ENCODE results near the gene HNRNPA1L2.
"Not testable (repeated sequence)": the region's sequence is repeated elsewhere in the genome, so short reads cannot be mapped to it uniquely, and the experiment has no call there.

Gene HNRNPA1L2

DNA sequence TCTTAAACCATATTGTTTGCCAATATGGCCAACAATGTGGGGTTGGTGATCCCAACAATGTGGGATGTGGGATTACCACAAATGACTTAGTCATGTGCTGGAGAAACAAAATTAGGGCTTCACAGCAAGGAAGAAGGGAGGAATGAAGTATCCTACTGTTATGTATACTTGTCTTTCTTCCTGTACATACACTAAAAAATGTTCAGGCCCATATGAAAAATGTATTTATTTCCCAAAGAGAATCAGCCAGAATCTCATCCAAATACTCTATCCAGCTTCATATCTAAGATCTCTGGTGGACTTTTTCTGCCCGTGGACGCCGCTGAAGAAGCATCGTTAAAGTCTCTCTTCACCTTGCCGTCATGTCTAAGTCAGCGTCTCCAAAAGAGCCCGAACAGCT, at the start of gene HNRNPA1L2:
HNRNPA1L2 (plus strand) TSS at position 301 of the 400 bp plus-strand sequence; CDS start at position 363, 62 bp downstream.
- in situ Hi-C loops (cut with MboI; ENCODE audit: low sequenced_read_pairs) = no loop called here

DNA sequence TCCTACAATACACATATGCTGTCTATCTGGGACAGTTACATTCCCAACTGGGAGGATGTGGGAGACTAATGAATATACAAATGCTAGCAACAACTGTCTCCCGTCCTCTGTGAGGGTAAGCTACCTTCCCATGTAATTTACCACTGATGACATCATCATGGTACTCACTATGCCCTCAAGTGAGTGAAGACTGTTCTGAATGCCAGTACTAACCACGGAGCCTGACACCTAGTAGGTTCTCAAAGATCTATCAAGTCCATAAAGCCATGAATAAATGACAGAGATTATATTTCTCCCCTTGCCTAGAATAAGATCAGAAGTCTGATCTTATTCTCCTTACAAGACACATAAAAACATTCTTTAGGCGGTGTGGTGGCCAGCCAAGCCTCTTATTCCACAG, 49.1 kb upstream of the HNRNPA1L2 start:
- in situ Hi-C loops (cut with MboI; ENCODE audit: low sequenced_read_pairs) = not testable (repeated sequence)

DNA sequence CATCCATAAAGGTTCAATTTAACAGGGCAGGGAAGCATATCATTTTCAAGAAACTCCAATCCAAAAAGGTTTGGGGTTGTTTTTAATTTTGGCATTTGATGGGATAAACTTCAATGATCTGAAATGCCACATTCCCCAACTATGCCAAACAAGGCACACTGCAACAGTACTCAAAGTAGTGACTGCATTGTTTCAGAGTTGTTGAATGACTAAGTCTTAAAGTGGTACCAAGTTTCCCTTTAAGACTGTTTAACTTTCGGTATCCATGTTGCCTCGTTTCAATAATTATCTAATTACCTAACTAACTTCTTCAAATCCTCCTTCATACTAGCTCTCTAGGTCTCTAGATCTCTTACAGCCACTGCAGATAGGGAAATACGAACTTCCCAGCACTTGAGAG, 48.4 kb upstream of the HNRNPA1L2 start:
- in situ Hi-C loops (cut with MboI; ENCODE audit: low sequenced_read_pairs) = not testable (repeated sequence)

DNA sequence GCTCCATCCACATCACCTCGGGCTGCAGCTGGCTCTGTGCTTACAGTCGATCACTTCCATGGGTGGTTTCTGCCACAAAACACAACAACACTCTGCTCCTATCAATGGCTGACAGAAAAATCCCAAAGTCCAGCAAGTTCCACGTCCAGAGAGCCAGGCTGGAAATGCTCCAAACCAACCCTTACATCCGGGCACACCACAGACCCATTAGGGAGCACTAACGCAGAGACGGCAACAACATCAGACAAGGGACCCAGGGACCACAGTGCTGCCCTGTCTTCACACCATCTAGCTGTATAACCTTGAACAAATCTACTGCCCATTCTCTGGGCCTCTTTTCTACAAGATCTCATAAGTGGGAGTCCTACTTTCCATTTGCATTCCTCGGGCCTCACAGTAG, 47.9 kb upstream of the HNRNPA1L2 start:
- in situ Hi-C loops (cut with MboI; ENCODE audit: low sequenced_read_pairs) = not testable (repeated sequence)

DNA sequence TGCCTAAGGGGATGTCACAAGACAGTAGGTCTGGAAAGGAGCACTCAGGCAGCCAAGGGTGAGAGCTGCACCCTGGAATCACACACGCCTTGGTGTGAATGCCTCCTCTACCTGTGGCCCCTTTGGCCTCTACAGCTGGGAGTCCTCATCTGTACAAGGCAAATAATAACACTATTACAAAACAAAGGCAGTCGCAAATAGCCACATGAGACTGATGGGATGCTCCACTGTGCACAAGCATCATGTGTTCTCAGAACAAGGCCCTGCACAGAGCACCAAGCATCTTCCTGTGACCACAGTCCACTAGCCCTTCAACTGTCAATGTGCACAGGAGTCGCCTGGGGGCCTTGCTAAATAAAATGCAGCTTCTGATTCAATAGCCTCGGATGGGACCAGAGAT, 44.6 kb upstream of the HNRNPA1L2 start:
- in situ Hi-C loops (cut with MboI; ENCODE audit: low sequenced_read_pairs) = no loop called here

DNA sequence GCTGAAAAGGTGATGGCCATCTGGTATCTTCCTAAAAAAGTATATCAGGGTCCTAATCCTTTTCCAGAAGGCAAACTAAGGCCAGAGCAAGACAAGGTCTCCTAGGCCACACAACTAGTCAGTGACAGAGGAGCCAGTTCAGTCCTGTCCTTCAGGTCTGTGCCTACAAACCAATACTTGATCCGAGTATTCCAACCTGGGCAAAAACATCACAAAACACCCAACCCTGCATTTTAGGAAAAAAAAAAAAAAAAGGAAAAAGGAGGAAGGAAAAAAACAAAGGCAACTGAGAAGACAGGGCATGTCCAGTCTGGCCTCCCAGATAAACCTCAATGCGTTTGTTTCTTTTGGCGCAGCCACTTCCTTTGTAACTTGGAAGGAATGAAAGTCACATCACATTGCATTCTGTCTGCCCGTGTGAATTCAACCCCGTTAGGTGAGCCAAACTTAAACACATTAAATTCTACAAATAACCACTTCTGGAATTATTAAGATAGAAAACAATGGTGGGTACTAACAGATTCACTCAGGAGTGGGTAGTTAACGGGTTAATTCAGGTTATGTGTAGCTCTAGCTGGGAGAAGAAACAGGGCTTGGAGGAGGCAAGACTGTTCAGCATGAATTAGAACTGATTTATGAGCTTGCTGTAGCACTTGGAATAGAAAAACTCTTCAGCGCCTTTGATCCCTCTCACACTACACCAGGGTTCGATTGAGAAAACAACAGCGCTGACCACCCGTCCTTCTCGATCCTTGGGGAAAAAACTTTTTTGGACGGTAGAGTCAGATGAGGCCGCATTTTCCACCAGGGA, 43.0 kb upstream of the HNRNPA1L2 start:
- in situ Hi-C loops (cut with MboI; ENCODE audit: low sequenced_read_pairs) = no loop called here

DNA sequence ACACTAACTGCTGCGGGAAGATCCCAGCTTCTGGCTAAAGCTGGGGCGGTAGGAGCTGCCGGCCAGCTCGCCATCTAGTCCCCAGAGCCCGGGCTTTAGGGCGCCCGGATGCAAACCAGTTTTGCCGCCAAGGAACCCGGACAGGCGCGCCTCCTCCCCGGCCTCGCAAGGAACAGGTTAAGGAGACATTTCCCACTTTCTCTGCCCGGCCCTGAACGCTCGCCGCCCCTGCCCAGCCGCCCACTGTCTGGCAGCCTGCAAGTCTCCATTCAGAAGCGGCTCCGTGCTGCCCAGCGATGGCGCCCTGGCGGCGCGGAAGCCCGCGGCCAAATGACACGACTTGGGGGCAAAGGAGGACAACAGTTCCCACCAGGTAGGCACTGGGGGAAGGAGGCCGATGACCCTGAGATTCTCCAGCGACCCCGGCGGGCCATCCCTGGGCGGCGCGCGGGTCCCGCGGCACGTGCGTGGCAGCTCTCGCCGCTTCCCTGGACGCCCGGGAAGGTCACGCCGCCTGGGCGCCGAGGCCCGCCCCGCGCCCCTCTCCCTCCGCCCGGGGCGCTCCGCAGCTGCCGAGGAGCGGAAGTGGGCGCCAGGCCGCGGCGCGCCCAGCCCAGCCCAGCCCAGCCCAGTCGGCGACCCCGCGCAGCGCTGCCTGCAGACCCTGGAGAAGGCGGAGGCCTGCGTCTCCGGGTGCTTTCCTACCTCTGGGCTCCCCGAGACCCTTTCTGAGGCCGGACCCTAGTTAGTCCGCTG, 42.2 kb upstream of the HNRNPA1L2 start:
- in situ Hi-C loops (cut with MboI; ENCODE audit: low sequenced_read_pairs) = no loop called here

DNA sequence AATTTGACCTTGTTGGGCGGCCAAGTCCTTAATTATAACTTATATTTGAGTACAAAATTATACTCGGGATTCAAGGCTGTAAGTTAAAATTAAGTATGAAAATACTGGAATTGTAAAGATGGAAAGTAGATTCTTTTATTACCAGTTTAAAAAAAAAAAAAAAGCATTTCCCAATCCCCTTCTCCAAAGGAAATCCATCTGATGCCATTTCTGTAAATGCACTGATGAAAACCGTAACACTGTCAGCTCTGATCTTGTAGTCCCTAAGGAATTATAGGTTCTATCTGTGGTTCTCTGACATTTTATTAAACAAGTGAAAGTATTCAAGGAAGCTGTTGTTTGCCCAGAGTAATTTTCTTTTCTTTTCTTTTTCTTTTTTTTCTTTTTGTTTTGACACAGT, 41.6 kb upstream of the HNRNPA1L2 start:
- in situ Hi-C loops (cut with MboI; ENCODE audit: low sequenced_read_pairs) = no loop called here

DNA sequence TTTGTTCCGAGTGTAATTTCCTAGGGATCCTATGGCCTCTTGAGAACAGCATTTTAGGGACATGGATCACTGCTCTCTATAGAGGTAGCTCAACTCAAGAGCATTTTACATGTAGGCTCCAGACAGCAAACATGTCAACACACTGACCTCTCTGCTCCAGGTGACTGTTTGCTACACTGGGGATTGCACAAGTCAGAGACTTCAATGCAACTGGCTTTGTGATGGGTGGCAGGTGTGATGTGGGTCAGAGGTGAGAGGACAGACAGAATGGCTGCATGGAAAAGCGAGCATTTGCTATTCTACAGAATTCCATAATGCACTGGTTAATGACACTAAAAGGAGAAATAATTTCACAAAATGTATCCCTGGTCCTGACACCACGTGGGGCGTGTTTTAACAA, 38.9 kb upstream of the HNRNPA1L2 start:
- in situ Hi-C loops (cut with MboI; ENCODE audit: low sequenced_read_pairs) = not testable (repeated sequence)

DNA sequence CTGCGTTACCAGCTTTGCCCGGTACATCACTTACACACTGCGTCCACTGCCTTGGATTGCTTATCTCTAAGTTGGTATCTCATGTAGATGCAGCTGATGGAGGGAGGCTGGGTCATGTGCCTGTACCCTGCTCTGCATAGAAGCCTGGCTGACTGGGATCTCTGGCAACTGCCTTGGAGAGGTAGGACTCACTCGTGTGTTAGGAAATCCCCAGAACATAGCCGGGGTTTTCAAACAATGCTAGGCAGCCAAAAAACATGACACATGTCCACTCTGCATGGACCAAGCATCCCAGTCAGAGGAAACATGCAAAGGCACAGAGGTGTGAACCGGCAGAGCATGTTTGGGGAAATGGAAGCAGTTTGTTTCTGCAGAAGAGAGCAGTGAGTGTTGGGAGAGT, 36.1 kb upstream of the HNRNPA1L2 start:
- in situ Hi-C loops (cut with MboI; ENCODE audit: low sequenced_read_pairs) = not testable (repeated sequence)

DNA sequence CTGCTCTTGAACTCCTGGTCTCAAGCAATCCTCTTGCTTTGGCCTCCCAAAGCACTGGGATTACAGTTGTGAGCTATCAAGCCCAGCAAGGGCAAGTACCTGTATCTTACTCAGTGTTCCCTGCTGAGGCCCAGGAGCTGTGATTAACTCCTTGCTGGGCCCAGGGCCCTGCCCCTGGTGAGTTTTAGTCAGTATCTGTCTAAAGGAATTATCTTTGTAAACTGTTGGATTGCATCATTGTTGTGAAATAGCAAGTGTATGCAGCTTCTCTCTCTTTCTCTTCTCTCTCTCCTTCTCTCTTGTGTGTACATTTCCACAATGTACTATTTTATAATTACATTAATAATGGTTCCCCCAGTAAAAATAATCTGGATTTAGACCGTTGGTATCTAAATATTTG, 35.4 kb upstream of the HNRNPA1L2 start:
- in situ Hi-C loops (cut with MboI; ENCODE audit: low sequenced_read_pairs) = not testable (repeated sequence)

DNA sequence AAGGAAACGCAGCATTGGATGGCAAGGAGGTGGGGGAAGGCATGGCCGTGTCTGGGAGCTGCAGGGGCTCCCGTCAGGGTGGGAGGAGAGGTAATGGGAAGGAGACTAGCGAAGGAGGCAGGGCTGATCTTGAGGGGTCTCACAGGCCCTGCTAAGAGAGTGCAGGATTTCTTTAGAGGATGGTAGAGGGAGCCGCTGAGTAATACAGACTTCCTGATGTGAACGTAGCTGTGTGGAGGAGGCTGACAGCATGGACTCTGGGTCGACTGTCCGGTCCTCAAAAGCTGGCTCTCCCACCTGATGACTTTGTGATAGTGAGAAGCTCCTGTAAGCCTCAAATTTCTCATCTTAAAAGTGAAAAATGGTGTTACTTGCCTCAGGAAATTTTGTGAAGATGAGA, 34.0 kb upstream of the HNRNPA1L2 start:
- in situ Hi-C loops (cut with MboI; ENCODE audit: low sequenced_read_pairs) = not testable (repeated sequence)

DNA sequence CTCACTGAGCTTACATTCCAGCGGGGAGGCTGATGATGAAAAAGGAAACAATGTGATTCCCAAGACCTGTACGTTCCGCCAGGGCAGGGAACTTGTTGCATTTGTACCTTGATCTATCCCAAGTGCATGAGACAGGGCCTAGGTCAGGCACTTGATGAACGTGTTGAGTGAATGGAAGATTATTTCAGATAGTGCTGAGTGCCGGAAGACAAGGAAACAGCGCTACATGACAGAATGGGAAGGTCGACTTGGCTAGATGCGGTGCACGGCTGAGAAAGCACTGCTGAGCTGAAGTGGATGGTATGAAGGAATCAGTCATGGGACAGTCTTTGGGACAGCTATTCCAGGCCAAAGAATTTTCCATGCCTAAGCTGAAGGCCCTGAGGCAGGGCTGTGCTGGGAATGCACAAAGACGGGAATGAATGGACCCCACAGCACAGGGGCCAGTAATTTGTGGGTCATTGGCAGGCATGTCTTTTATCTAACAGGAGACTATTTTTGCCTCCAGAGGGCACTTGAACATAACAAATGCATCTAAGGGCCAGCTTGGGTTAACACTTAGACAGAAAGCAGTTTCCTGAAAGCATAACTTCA, 33.1 kb upstream of the HNRNPA1L2 start:
- in situ Hi-C loops (cut with MboI; ENCODE audit: low sequenced_read_pairs) = not testable (repeated sequence)

DNA sequence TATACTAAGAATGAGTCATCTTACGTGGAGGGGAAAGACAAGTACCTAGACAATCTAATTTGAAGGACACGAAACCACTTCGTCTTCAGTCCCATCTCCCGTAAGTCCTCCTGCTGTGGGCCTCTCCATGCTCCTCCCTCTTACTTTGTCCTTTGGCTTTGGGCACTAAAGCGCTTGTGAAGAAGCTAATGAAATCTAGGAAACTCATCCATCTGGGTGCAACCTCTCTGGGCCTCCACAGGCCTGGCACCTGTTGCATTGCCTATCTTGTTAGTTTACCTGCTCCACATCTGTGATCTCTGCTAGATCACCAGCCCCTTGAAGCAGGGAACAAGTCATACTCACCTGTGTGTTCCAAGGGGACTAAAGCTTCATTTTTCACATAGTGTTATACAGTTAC, 32.1 kb upstream of the HNRNPA1L2 start:
- in situ Hi-C loops (cut with MboI; ENCODE audit: low sequenced_read_pairs) = not testable (repeated sequence)

DNA sequence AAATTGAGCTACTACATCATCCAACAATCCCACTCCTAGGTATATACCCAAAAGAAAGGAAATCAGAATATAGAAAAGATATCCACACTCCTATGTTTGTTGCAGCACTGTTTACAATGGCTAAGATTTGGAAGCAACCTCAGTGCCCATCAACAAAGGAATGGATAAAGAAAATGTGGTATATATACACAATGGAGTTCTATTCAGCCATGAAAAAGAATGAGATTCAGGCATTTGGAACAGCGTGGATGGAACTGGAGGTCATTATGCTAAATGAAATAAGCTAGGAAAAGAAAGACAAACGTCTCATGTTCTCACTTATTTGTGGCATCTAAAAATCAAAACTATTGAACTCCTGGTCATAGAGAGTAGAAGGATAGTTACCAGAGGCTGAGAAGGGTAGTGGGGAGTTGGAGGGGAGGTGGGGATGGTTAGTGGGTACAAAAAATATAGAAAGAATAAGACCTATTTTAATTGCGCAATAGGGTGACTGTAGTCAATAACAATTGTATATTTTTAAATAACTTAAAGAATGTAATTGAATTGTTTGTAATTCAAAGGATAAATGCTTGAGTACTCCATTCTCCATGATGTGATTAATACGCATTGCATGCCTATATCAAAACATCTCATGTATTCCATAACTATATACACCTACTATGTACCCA, 27.0 kb upstream of the HNRNPA1L2 start:
- in situ Hi-C loops (cut with MboI; ENCODE audit: low sequenced_read_pairs) = no loop called here

DNA sequence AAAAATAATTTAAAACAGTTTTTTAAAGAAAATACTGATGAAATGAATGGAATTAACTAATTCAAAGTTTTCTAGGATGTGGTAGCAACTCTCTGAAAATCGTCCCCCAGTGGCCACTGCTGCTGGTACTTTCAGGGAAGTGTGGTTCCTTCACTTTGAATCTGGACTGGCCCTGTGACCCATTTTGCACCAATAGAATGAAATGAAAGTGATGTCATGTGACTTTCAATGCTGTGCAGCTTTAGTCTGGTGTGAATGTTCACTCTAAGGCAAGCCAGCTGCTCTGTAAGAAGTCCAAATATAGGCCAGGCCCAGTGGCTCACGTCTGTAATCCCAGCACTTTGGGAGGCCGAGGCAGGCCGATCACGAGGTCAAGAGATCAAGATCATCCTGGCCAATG, 26.4 kb upstream of the HNRNPA1L2 start:
- in situ Hi-C loops (cut with MboI; ENCODE audit: low sequenced_read_pairs) = no loop called here

DNA sequence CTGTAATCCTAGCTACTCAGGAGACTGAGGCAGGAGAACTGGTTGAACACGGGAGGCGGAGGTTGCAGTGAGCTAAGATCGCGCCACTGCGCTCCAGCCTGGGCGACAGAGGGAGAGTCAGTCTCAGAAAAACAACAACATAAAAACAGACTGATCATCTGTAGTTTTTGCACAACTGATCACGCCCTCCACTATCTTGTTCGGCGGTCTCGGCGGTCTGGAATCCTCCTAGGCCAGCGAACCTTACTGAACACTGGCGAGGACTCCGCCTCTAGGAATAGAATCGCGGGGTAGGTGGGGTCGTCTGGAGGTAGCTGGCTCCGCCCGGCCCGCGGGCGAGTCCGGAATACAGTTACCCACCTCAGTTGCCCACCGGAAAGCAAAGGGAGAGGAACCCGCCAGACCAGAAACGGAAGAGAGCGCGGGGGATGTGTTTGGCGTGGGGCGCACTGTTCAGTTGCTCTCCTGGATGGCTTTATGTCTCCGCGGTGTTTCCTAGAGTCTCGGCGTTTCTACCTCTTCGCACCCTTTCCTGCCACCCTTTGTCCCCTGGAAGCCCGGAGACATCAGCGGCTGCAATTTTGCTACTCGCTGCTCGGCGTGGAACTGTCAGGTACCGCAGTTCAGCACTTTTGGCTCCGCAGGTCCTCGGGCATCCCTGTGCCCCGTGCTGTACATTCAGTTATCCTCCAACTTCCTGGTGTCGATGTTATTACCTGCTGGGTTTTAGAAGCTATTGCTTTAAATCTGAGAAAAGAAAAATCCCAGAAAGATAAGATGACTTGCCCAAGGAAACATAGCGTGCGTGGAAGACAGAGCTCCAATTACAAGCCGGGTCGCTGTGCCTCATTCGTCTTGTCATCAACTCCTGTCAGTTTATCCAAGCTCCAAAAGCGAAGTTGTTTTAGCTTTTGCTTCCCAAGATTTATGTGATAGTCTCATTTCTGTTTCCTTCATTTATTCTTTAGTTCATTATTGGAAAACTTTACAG, 24.9 kb upstream of the HNRNPA1L2 start:
- in situ Hi-C loops (cut with MboI; ENCODE audit: low sequenced_read_pairs) = no loop called here

DNA sequence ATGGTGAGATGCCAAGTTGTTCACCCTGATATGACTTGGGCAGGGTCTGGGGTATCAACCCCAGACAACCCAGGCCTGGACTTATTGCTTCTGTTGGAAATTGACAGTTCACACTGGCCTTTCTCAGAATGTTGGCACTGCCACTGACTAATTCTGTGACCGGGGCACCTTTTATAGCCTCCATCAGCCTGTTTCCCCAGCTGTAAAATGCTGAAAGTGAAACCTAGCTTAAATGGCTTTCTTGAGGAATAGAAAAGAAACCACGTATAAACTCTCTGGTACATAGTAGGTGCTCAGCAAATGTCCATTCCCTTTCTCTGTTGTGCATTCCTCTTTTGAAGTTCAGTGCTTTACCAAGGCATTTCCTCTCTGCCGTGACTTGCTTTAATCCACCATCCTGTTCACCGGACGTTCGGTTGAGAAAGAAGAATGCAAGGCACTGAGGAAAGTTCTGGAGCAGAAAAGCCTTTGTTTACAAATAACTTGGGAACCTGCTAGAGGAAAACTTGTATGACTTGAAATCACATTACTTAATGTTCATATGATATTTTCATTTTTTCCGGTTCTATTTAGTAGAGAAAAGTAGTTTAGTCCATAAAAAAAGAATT, 11.0 kb upstream of the HNRNPA1L2 start:
- in situ Hi-C loops (cut with MboI; ENCODE audit: low sequenced_read_pairs) = not testable (repeated sequence)

DNA sequence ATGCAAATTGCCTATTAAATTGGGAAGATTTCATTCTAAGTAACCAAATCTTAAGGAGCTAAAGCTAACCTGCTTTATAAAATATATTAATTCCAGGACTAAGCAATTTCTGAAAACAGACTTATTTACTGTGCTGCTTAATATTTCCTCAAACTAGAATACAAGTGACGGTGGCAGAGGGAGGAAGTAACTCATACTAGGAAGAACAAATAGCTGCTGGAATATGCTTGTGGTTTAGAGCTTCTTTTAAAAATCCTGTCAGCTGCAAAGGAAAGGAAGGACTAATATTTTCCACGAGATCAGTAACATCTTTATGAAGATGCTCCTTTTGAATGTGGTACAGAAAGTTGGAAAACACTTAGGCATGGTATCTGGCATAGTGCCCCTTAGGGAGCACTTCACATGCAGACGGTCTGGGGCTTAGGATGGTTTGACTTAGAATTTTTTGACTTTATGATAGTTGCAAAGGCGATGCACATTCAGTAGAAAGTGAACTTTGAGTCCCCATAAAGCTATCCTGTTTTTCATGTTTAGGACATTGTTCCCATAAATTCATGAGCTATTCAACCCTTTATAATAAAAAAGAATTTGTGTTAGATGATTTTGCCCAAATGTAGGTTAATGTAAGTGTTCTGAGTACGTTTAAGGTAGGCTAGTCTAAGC, 3.4 kb upstream of the HNRNPA1L2 start:
- in situ Hi-C loops (cut with MboI; ENCODE audit: low sequenced_read_pairs) = no loop called here

All from HL-60/S4 (cell line).